Fibroblast of peridontal ligament (primary cell): Measurements from ENCODE around the gene QKI.
"Not testable (repeated sequence)": the region's sequence is repeated elsewhere in the genome, so short reads cannot be mapped to it uniquely, and the experiment has no call there.

Source experiments
- DNase-seq: peaks from one replicate; pipeline ENCODE4 v3.0.0-alpha.2; 2010; ENCODE audit errors: extremely low read depth

Gene QKI

GRCh38 chr6:163579111-163579879 lies 164.8 kb downstream of the QKI start:
- no peak for DNase-seq

- DNase-seq: no peak
Measured at GRCh38 chr6:163579880-163580295, 165.4 kb downstream of the QKI start.

GRCh38 chr6:163580311-163581030 lies 166.0 kb downstream of the QKI start:
- DNase-seq: no peak

DNA sequence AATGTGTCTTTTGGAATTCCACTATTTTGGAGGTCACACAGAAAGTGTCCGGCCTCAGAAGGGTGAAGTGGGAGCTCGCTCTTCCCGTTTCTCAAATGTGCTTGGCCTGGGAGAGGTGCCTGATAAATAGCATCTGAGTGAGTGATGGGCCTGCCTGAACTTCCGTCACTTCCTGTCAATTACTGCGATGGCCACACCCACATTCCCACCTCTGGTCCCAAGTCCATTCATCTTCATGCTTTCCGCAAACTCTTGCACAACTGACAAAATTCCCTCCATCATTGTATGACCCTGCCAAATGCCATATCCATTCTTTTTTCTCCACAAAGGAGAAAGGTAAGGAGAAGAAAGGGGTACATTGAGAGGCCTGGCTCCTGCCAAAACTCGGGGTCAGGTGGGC lies 169.0 kb downstream of the QKI start:
- no peak for DNase-seq

- DNase-seq: peak; percentile 72
Measured at GRCh38 chr6:163585932-163586437, 171.5 kb downstream of the QKI start.

GRCh38 chr6:163586888-163587287 lies 172.4 kb downstream of the QKI start:
- no peak for DNase-seq

DNA sequence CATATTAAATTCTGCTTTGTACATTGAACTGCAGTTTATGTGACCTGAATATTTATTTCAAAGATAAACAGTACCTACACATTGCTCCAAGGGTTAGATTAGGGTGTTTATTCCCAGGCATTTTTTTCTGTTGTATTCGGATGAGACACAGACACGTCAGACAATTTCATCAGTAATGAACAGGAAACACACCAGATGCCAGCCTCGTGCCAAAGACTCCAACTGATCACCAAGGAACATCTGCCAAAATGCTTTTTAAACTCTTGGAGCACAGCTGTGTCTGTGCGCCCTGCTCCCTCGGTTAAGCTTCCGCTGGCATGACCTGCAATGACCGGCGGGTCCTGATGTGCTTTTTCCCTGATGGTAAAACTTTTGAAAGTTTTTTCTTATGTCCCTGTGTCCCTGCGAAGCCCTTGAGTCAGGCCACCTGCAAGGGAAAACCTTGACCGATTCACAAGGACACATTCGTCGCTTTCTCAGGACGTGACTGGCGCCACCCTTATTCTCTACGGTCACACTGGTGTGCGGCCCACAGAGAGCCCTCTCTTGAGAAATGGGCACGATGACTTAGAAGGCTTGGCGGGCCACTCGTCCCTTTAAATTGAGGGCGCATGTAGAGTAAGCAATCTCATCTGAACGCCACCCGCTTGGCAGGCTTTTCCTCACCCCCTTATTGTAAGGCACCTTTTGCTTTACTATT lies 173.9 kb downstream of the QKI start:
- DNase-seq: no peak

GRCh38 chr6:163589387-163589786 lies 174.9 kb downstream of the QKI start:
- DNase-seq: no peak

DNA sequence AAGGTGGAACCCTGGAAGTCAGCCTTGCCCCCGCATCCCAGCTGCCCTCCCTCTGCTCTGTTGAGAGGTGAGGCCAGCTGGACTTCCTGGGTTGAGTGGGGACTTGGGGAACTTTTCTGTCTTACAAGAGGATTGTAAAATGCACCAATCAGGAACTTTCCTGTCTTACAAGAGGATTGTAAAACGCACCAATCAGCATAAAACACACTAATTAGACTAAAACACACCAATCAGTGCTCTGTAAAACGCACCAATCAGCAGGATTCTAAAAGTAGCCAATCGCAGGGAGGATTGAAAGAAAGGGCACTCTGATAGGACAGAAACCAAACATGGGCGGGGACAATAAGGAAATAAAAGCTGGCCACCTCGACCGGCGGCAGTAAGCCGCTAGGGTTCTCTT lies 175.6 kb downstream of the QKI start:
- not testable (repeated sequence) for DNase-seq

DNA sequence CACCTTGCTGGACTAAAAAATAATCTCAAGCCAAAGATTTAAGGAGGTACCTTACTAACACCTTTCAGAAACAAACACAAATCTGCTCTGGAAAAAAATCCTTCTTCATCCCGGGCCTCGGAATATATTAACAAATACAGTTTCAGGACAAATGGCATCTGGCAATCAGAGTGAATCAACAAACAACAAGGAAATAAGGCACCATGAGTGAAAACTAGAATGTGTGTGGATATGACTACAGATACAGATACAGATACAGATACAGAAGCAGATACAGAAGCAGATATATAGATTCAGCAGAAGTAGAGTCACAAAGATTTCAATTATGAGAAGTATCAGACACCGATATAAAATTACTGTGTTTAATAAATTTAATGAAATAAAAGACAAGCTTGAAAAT lies 178.4 kb downstream of the QKI start:
- no peak for DNase-seq

GRCh38 chr6:163596174-163596573 lies 181.7 kb downstream of the QKI start:
- no peak for DNase-seq

GRCh38 chr6:163599136-163599535 lies 184.6 kb downstream of the QKI start:
- no peak for DNase-seq

- DNase-seq: no peak
Measured at GRCh38 chr6:163599684-163600083, 185.2 kb downstream of the QKI start.

DNA sequence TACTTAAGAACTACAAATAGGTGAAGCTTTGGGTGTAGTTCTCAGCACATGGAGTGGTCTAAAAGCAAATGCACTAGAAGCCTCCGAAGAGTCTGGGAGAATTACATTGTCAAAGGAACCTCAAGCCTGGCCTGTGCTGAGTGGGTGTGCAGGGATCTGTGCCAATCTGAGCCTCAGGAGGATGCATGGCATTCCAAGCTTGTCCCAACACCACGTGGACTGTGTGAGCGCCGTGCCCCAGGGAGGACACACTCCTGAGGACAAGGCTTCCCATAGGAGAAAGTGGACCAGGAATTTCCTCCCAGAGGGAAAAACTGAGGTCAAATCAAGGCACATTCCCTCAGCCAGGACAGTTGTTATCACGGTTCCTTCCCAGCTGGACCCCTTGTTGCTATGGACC lies 185.8 kb downstream of the QKI start:
- no peak for DNase-seq

GRCh38 chr6:163600781-163601180 lies 186.3 kb downstream of the QKI start:
- DNase-seq: no peak

GRCh38 chr6:163602851-163603250 lies 188.3 kb downstream of the QKI start:
- no peak for DNase-seq

DNA sequence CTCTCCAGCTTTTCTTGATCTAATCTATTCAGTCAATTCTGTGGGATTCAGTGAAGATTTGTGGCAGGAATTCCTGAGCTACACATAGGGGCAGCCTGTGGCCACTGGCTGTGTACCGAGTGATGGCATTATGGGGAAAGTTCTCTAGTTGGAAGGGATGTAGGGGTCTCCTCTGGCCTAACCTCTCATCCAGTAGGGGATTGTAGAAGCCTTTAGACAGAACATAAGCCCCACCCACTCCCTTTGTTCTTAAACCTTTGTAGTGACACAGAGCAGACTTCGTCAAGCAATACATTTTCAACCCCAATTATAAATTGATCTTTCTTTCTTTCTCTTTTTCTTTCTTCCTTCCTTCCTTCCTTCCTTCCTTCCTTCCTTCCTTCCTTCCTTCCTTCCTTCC lies 188.9 kb downstream of the QKI start:
- DNase-seq: no peak

DNA sequence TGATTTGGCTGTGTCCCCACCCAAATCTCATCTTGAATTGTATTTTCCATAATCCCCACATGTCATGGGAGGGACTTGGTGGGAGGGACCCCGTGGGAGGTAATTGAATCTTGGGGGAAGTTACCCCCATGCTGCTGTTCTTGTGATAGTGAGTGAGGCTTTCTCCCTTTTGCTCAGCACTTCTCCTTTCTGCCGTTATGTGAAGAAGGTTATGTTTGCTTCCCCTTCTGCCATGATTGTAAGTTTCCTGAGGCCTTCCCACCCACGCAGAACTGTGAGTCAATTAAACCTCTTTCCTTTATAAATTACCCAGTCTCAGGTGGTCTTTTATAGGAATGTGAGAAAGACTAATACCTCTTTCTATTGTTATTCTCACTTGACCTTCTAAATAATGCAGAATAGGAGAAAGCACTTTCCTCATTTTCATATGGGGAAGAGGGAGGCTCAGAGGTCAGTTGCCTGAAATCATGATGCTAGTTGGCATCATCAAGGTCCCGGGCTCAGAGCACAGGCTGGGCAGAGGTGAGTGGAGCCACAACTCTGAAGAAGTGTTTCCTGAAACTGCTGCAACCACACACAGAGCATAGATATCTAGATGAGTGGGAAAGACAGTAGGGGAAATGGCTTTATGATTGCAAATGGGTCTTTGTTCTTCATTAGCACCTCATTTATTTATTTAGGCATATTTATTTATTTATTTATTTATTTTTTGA lies 191.0 kb downstream of the QKI start:
- DNase-seq: no peak

- no peak for DNase-seq
Measured at GRCh38 chr6:163607792-163608191, 193.3 kb downstream of the QKI start.

DNA sequence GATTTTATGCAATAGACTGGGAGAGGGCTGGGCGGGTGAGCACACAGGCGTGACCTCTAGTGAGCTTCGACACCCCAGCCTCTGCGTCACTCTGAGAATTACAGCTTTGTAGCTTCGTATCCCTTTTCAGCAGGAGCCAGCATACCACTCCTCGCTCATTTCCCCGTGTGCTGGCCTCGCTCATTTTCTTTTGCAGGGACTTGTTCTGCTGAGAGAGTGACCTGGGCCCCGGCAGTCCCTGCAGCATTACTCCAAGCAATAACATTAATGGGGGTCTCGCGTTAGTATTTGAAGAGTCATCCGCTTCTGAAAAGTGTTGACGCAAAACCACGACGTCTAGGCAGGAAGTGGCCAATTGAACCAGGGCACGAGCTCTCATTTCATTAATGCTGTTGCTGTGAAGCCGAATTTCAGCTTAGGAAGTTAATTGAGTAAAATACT lies 193.7 kb downstream of the QKI start:
- no peak for DNase-seq

- no peak for DNase-seq
Measured at GRCh38 chr6:163612200-163612599, 197.7 kb downstream of the QKI start.

DNA sequence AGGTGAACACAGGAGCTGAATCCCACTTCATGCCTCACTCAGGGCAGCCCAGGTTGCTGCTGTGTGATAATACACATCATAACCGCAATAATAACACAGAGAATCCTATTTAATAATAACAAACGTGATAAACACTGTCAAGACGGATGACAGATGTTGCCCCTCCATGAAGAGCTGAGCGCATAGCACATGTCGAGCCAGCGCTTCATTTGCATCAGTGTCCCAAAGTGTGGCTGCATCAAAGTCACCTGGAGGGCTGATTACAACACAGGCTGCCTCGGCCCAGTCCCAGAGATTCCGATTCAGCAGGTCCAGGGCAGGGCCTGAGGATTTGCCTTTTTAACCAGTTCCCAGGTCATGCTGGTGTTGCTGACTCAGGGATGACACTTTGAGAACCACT lies 198.5 kb downstream of the QKI start:
- no peak for DNase-seq
